ENCODE results near the gene NBR1. TPM values are rescaled to one million over a fixed set of nuclear protein-coding genes. Genes with fewer than 3 reads are reported as not detected.

NBR1 gene
- total and polyA plus RNA-seq, 4 donors = 18.2 to 74.6 (median 44.7) TPM

- TF ChIP-seq MAX (IDR thresholded peaks at IDR 0.05) = no peak
- TF ChIP-seq RAD21 (IDR thresholded peaks at IDR 0.05) = no peak
- no peak for TF ChIP-seq JUND (IDR thresholded peaks at IDR 0.05)
- TF ChIP-seq FOXA2 (IDR thresholded peaks at IDR 0.05) = no peak
- no peaks in the 10 kb centered on the region for H3K27me3 ChIP-seq (ENCODE audit: control insufficient read depth in 4 of 4, insufficient read depth in 4 of 4, low read length in 3 of 4)
- H3K9ac ChIP-seq (ENCODE audit: low read depth in 1 of 2, low read length in 2 of 2) = no peak overlapping the region
- H3K27ac ChIP-seq (ENCODE audit: low read depth in 1 of 2, low read length in 2 of 2) = no peak overlapping the region
- H3K4me1 ChIP-seq (ENCODE audit: control insufficient read depth in 4 of 4, insufficient read depth in 4 of 4, low read length in 3 of 4) = peaks cover 15 to 33% (median 25%) of the 10 kb centered on the region in 4 donors
- WGBS = 99% methylated on average over 2 of the region's 2 CpGs
- peaks cover 0 to 14% (median 4%) of the 10 kb centered on the region in 4 donors for H3K36me3 ChIP-seq (ENCODE audit: control insufficient read depth in 4 of 4, insufficient read depth in 3 of 4, low read depth in 1 of 4, low read length in 3 of 4)
- DNase-seq (ENCODE audit: low spot score) = no peak
- no peak overlapping the region for H3K4me3 ChIP-seq (ENCODE audit: low read depth in 1 of 3, low read length in 3 of 3)
- H3K9me3 ChIP-seq (ENCODE audit: control insufficient read depth in 4 of 4, low read length in 3 of 4) = no peaks in the 10 kb centered on the region
Measured at GRCh38 chr17:43217614-43218087, 46.6 kb downstream of the NBR1 start.

- Histone ChIP-seq H3K27ac (ENCODE audit: low read depth in 1 of 2, low read length in 2 of 2) (no peak overlapping the region), H3K9me3 (ENCODE audit: control insufficient read depth in 4 of 4, low read length in 3 of 4) (no peaks in the 10 kb centered on the region), H3K36me3 (ENCODE audit: control insufficient read depth in 4 of 4, insufficient read depth in 3 of 4, low read depth in 1 of 4, low read length in 3 of 4) (peaks cover 0 to 14% (median 3%) of the 10 kb centered on the region in 4 donors), H3K4me1 (ENCODE audit: control insufficient read depth in 4 of 4, insufficient read depth in 4 of 4, low read length in 3 of 4) (peaks cover 9 to 22% (median 17%) of the 10 kb centered on the region in 4 donors), H3K9ac (ENCODE audit: low read depth in 1 of 2, low read length in 2 of 2) (no peak overlapping the region), H3K27me3 (ENCODE audit: control insufficient read depth in 4 of 4, insufficient read depth in 4 of 4, low read length in 3 of 4) (no peaks in the 10 kb centered on the region), H3K4me3 (ENCODE audit: low read depth in 1 of 3, low read length in 3 of 3) (no peak overlapping the region)
- no peak for TF ChIP-seq NR2F2 (IDR thresholded peaks at IDR 0.05)
- TF ChIP-seq, protein P1, sequence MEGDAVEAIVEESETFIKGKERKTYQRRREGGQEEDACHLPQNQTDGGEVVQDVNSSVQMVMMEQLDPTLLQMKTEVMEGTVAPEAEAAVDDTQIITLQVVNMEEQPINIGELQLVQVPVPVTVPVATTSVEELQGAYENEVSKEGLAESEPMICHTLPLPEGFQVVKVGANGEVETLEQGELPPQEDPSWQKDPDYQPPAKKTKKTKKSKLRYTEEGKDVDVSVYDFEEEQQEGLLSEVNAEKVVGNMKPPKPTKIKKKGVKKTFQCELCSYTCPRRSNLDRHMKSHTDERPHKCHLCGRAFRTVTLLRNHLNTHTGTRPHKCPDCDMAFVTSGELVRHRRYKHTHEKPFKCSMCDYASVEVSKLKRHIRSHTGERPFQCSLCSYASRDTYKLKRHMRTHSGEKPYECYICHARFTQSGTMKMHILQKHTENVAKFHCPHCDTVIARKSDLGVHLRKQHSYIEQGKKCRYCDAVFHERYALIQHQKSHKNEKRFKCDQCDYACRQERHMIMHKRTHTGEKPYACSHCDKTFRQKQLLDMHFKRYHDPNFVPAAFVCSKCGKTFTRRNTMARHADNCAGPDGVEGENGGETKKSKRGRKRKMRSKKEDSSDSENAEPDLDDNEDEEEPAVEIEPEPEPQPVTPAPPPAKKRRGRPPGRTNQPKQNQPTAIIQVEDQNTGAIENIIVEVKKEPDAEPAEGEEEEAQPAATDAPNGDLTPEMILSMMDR (IDR thresholded peaks at IDR 0.05; ENCODE audit: low read depth, low read length, missing input control) = no peak
- no peak for TF ChIP-seq RXRA (IDR thresholded peaks at IDR 0.05)
- no peak for TF ChIP-seq ZBTB33 (IDR thresholded peaks at IDR 0.05)
- no peak for TF ChIP-seq RAD21 (IDR thresholded peaks at IDR 0.05)
- TF ChIP-seq HNF4G (IDR thresholded peaks at IDR 0.05) = no peak
- no peak for TF ChIP-seq FOXA1 (IDR thresholded peaks at IDR 0.05)
- TF ChIP-seq TAF1 (conservative IDR thresholded peaks at IDR 0.05) = no peak
- TF ChIP-seq HNF4A (conservative IDR thresholded peaks at IDR 0.05) = no peak
- no peak for TF ChIP-seq JUND (IDR thresholded peaks at IDR 0.05)
- TF ChIP-seq MAX (IDR thresholded peaks at IDR 0.05) = no peak
- no peak for TF ChIP-seq GABPA (IDR thresholded peaks at IDR 0.05 in 1 of 2, conservative IDR thresholded peaks at IDR 0.05 in 1 of 2)
- TF ChIP-seq EGR1 (IDR thresholded peaks at IDR 0.05; ENCODE audit: low read depth in 2 of 2) = no peak
- TF ChIP-seq, protein P2, sequence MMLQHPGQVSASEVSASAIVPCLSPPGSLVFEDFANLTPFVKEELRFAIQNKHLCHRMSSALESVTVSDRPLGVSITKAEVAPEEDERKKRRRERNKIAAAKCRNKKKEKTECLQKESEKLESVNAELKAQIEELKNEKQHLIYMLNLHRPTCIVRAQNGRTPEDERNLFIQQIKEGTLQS (IDR thresholded peaks at IDR 0.05) = no peak
- 94% methylated on average over 2 of the region's 2 CpGs for WGBS
- DNase-seq (ENCODE audit: low spot score) = no peak
Measured at GRCh38 chr17:43219001-43219400, 48.0 kb downstream of the NBR1 start.

Measured in liver (tissue), 9 donors.